Inflammatory macrophage (primary cell): ENCODE results near the gene ALMS1.
"Not testable (repeated sequence)": the region's sequence is repeated elsewhere in the genome, so short reads cannot be mapped to it uniquely, and the experiment has no call there.

Experiments
- DNase-seq, 2 donors: peaks; one replicate each; pipeline ENCODE4 v3.0.0-alpha.2; 2020 to 2022

The ALMS1 gene

DNA sequence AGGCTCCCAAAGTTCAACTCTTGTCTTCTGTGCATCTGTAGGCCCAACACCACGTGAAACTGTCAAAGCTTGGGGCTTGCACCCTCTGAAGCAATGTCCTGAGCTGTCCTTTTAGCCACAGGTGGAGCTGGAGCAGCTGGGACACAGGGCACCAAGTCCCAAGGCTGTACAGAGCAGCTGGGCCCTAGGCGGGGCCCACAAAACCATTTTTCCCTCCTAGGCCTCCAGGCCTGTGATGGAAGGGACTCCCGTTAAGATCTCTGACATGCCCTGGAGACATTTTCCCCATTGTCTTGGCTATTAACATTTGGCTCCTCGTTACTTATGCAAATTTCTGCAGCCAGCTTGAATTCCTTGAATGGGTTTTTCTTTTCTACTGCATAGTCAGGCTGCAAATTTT is 145.1 kb downstream of the ALMS1 start:
- DNase-seq, result not testable (repeated sequence)

- no peak for DNase-seq
Measured at GRCh38 chr2:73532381-73532780, 146.7 kb downstream of the ALMS1 start.

DNA sequence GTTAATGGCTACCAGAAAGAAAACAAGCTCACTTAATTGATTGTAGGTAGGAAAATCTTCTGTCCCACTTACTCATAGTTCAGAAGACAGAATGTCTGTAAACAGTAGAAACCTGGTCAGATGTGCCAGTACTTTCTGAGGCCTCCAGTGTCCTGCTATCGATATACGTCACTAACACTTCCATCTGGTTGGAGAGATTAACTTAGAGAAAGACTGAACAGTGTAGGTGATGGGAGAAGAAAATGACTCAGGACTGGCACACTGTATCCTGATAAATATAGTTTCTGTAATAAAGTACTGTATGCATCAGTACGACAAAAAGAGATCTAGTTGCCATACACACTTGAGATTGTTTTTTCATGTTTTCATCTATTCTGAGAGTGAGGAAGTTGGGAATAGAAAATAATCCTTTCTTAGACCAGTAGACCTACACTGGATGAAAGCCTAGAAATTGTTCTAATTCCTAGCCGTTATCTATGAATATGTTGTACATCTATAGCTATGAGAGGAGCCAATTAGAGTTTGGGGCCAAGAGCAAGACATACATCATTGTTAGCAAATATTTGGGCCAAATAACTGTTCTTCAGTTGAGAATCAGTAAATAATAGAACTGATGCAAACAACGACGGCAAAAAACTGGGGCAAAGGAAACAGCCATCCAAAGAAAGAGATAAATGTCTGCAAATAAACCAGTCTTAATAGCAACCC is 150.7 kb downstream of the ALMS1 start:
- DNase-seq, result no peak

- not testable (repeated sequence) for DNase-seq
Measured at GRCh38 chr2:73560875-73561274, 175.2 kb downstream of the ALMS1 start.

GRCh38 chr2:73561422-73561821 is 175.8 kb downstream of the ALMS1 start:
- no peak for DNase-seq

GRCh38 chr2:73564986-73565385 is 179.3 kb downstream of the ALMS1 start:
- DNase-seq, result no peak

DNA sequence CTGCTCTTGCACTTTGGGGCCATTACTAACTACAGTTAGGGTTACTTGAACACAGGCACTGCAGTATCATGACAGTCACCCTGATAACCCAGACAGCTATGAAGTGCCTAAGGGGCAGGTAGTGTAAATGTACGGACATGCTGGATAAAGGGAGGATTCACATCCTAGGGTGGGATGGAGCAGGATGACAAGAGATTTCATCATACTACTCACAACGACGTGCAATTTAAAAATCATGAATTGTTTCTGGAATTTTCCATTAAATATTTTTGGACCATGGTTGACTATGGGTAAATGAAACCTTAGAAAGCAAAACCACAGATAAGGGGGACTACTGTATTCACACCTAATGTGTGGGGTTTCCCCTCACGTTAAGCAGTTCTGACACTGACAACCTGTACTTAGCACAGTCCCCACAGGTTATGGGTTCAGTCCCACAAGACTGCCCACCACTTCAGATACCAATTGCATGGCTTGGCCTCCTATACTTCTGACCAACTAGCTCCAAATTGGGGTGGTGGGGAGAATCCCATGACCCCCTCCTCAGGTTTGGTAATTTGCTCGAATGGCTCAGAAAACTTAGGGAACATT is 180.7 kb downstream of the ALMS1 start:
- no peak for DNase-seq

DNA sequence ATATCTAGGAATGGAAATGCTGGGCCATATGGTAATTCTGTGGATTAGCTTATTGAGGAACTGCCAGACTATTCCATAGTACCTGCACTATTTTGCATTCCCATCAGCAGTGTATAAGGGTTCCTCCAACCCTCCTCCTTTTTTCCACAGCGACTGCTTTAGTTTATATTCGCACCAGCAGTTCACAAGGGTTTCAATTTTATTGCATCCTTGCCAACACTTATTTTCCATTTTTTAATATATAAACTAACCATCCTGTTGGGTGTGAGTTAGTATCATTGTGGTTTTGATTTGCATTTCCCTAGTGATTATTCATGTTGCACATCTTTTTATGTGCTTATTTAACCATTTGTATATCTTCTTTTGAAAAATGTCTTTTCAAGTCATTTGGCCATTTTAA is 189.6 kb downstream of the ALMS1 start:
- DNase-seq, result no peak

GRCh38 chr2:73582364-73582763 is 196.7 kb downstream of the ALMS1 start:
- no peak for DNase-seq

DNA sequence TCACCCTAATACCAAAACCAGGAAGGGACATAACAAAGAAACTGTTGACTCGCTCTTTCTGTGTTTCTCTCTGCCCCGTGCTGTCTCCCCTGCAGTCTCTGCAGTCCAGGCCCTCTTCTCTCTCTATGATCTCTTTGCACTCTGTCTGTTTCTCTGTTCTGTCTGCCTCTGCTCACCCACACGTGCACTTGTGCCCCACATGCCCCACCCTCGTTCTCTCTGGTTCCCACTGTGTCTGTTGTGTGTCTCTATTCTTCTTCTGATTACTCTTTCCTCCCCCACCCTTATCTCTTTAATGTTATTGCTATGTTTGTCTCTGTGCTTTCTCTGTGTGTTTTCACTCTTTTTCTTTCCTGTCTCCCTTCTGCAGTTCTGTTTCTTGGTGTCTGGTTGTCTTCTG is 202.5 kb downstream of the ALMS1 start:
- no peak for DNase-seq

- no peak for DNase-seq
Measured at GRCh38 chr2:73593680-73594079, 208.0 kb downstream of the ALMS1 start.

GRCh38 chr2:73594251-73594650 is 208.6 kb downstream of the ALMS1 start:
- no peak for DNase-seq

GRCh38 chr2:73601780-73602179 is 216.1 kb downstream of the ALMS1 start:
- no peak for DNase-seq

DNA sequence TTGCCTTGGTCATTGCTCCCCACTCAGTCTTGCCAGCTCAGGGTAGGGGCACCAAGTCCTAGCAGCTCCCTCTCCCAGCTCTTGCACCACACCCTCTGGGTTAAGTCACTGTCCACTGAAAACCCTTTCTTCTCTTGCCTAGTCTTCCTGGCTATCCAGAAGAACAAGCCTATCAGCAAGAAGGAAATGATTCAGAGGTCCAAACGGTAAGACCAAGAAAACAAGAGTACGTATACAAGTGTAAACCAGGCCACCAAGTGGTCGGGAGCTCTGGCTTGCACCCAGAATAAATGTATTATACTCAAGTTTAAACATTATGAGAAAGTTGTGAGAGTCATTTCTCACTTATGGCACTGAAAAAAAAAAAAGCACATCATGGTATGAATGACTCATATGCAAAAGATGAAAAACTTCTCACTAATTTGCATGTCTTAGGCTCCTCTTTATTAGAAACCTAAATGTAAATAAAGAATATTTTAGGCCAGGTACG is 217.5 kb downstream of the ALMS1 start:
- not testable (repeated sequence) for DNase-seq

- not testable (repeated sequence) for DNase-seq
Measured at GRCh38 chr2:73604589-73604988, 219.0 kb downstream of the ALMS1 start.

- no peak for DNase-seq
Measured at GRCh38 chr2:73610111-73610510, 224.5 kb downstream of the ALMS1 start.

- no peak for DNase-seq
Measured at GRCh38 chr2:73611193-73611592, 225.6 kb downstream of the ALMS1 start.

DNA sequence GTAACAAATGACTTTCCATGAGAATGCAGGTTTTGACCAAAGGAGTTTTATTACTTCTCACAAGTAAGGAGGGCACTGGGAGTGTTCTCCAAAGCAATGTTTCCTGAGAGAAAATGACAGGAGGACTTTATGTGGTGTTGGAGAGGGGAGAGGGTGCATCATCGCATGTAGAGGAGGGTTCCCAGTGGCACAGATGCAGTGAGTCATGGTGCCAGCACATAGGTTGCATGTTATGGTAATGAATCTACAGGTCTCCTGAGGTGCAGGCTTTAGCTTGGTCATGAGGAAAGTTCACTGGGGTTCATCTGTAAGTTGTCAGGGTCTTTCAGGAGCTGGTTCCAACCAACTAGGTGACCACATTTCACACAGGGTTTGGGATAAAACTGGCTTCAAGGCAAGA is 226.2 kb downstream of the ALMS1 start:
- DNase-seq, result no peak

GRCh38 chr2:73614105-73614504 is 228.5 kb downstream of the ALMS1 start:
- no peak for DNase-seq

DNA sequence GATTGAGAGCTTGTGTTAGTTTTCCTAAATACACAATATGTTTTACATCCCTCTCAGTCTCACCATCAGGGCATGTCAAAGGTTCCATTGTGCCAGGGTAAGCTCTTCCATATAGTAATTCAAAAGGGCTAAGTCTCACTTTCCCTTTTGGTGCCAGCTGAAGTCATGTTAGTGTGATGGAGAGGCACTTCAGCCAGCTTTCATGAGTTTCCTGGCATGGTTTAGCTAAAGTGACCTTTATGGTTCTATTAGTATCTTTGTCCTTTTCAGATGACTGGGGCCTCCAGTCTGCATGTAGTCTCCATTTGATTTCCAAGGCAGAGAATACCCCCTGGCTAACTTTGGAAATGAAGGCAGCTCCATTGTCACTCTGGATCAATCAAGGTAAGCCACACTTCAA is 229.4 kb downstream of the ALMS1 start:
- no peak for DNase-seq

DNA sequence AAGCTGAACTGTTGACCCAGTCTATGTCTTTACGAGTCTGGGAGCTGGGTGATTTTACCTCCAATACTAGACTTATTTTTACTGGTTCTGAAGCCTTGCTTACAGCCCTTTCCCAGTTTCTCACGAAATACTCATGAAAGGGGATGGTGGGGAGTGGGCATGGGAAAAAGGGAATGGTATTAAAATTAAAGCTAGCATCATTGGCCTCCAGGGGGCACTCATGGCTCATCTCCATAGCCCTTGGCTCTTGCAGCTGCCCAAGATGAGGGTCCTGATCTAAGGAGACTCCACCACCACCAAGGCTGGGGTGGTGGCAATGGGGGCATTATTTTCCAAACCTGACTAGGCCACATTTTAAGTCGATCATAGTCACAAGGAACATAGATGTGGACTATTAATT is 234.3 kb downstream of the ALMS1 start:
- not testable (repeated sequence) for DNase-seq

DNA sequence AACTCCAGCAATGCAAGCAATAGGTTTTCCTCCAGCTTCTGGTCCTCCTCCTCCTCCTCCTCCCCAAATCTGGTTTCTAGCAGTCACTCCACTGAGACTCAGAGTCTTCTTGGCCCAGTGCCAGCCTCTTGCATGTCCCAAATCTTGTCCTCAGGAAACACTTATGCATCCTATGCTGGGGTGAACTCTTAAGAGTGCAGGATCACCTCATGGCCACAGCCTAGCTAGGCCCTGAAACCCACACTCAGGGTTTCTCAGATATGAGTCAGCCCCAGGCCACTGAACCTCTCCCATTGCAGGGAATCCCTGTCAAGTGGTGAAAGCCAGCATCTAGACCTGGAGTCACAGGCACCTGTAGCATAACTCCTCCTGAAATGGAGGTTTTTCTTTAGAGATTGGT is 238.4 kb downstream of the ALMS1 start:
- not testable (repeated sequence) for DNase-seq

DNA sequence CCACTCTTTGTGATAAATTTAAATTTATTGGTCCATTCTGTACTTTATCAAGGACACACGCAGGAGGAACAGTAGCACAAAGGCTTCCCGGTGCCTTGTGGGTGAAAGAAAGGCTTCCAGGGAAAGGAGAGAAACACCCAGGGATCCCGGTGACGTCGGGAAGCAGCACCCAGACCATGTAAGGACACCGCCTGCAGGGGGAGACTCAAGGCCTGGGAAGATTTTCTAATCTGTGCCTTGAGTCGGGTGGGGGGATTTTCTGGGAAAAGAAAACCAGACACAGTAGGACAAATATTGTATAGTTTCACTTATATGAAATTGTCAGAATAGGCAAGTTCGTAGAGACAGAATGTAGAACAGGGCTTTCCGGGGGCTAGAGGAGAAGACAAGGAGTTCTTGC is 239.0 kb downstream of the ALMS1 start:
- DNase-seq, result not testable (repeated sequence)

GRCh38 chr2:73626237-73626636 is 240.6 kb downstream of the ALMS1 start:
- not testable (repeated sequence) for DNase-seq
